H1 (cell line): ENCODE measurements around the gene UMPS. TPM values are rescaled to one million over a fixed set of nuclear protein-coding genes. Genes with fewer than 3 reads are reported as not detected.

Source experiments
- CBX5 ChIP-seq: fragments of 300-800, 300-1000 bp; sonication (generic); IDR thresholded peaks from 2 replicates; pipeline ENCODE4 v1.7.1; 2016; ENCODE audit warnings: antibody characterized with exemption, low read length, low read depth
- HDAC6 ChIP-seq: IDR thresholded peaks from one replicate; pipeline ENCODE4 v1.7.1; 2012; ENCODE audit warnings: low read depth, mild to moderate bottlenecking, inconsistent platforms, low read length, moderate library complexity
- SP2 ChIP-seq: IDR thresholded peaks from 2 replicates; pipeline ENCODE4 v1.6.1; 2012; ENCODE audit warnings: mild to moderate bottlenecking, low read length, inconsistent platforms
- TEAD4 ChIP-seq: IDR thresholded peaks from 2 replicates; pipeline ENCODE4 v1.6.1; 2012; ENCODE audit warnings: low read depth, low read length, inconsistent platforms, mixed read lengths
- polyA plus RNA-seq, 7 experiments: library from polyadenylated mRNA; depleted of rRNA in 3 of 7; stranded (reverse) in 5 of 7; unstranded in 2 of 7; fragments of >200 nt in 5 of 7; fragments of 200-250 nt in 2 of 7; gene quantifications; 1 replicate in 5 of 7; 2 replicates in 1 of 7; 4 replicates in 1 of 7; pipeline versions ENCODE4 v1.2.1 to v1.2.3, GENCODE V29; 2011 to 2013; ENCODE audit warnings: missing spikeins in 2 of 7, mixed read lengths in 2 of 7
- total RNA-seq: library from RNA; stranded (reverse); fragmentation: NEBNext Ultra II Directional; extraction: Animal tissue kit (Norgen Biotek cat#: 25700); gene quantifications from 2 replicates; pipeline ENCODE4 v1.2.1, GENCODE V29; 2021

Gene UMPS
- total and polyA plus RNA-seq, 2 of the 8 experiments (the other 6 are each of a cell fraction or from before 2014, with no cell fraction given), result 32.8 to 59.0 TPM

DNA sequence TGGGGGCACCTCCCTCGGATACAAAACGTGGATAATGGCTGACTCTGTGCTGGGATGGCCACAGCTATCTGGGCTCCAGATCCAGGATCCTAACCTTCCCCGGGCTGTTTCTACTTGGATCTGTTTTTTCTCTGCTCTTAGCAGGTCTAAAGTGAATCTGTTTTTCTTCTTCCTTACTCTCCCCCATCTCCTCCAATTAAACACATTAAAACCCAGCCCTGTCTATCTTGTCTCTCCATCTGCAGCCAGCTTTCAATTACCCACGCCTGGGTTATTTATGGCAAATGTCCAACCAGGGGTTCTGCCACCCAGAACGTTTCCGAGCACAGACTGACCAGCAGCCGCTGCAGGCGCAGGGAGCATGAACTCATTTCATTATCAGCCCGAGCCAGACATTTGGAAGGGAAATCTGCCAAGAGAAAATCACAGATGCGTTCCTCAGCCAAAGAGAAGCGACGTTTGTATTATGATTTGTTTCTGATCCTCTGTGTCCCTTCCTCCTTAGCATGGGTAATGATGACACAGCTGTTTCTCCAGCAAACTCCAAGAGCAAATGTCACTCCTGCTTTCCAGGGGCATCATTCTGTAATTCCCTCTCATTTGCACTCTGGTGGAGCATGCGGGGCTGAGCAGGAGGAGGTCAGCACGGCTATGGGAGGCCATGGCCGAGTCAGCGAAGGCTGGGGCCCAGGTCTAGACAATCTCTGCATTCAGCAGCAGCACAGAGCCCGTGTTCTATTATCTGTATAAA, 42.0 kb downstream of the UMPS start (continued):
- TF ChIP-seq HDAC6 (no peak), TEAD4 (no peak), CBX5 (no peak), SP2 (no peak)
